ENCODE measurements around the gene KLHL36.

KLHL36 gene

DNA sequence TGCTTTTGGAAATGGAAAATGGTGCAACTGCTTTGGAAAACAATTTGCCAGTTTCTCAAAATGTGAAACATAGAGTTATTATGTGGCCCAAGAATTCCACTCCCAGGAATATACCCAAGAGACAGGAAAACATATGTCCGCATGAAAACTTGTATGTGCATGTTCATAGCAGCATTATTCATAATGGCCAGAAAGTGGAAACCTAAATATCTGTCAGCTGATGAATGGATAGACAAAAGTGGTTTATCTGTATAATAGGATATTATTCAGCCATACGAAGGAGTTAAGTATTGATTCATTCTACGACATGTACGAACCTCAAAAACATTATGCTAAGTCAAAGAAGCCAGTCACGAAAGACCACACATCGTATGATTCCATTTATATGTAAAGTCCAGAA is 22.8 kb upstream of the KLHL36 start:
- TF ChIP-seq SNAI2 (CRISPR knock-in tag; IDR thresholded peaks at IDR 0.05), result no peak
- no peak for TF ChIP-seq RARB (CRISPR knock-in tag; IDR thresholded peaks at IDR 0.05)
- no peak for TF ChIP-seq ZNF8 (CRISPR knock-in tag; IDR thresholded peaks at IDR 0.05)
- TF ChIP-seq ZC3H10 (CRISPR knock-in tag; IDR thresholded peaks at IDR 0.05), result no peak
- no peak for TF ChIP-seq ARNTL (CRISPR knock-in tag; IDR thresholded peaks at IDR 0.05; ENCODE audit: borderline replicate concordance, low read depth)
- TF ChIP-seq, protein P1, sequence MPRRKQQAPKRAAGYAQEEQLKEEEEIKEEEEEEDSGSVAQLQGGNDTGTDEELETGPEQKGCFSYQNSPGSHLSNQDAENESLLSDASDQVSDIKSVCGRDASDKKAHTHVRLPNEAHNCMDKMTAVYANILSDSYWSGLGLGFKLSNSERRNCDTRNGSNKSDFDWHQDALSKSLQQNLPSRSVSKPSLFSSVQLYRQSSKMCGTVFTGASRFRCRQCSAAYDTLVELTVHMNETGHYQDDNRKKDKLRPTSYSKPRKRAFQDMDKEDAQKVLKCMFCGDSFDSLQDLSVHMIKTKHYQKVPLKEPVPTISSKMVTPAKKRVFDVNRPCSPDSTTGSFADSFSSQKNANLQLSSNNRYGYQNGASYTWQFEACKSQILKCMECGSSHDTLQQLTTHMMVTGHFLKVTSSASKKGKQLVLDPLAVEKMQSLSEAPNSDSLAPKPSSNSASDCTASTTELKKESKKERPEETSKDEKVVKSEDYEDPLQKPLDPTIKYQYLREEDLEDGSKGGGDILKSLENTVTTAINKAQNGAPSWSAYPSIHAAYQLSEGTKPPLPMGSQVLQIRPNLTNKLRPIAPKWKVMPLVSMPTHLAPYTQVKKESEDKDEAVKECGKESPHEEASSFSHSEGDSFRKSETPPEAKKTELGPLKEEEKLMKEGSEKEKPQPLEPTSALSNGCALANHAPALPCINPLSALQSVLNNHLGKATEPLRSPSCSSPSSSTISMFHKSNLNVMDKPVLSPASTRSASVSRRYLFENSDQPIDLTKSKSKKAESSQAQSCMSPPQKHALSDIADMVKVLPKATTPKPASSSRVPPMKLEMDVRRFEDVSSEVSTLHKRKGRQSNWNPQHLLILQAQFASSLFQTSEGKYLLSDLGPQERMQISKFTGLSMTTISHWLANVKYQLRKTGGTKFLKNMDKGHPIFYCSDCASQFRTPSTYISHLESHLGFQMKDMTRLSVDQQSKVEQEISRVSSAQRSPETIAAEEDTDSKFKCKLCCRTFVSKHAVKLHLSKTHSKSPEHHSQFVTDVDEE (CRISPR knock-in tag; IDR thresholded peaks at IDR 0.05), result no peak
- TF ChIP-seq BACH2 (CRISPR knock-in tag; IDR thresholded peaks at IDR 0.05; ENCODE audit: borderline replicate concordance), result no peak
- no peak for TF ChIP-seq ESRRG (CRISPR knock-in tag; IDR thresholded peaks at IDR 0.05)
- no peak for TF ChIP-seq ZFP3 (CRISPR knock-in tag; IDR thresholded peaks at IDR 0.05)
- no peak for TF ChIP-seq ZNF565 (CRISPR knock-in tag; conservative IDR thresholded peaks at IDR 0.05; ENCODE audit: low read depth)
- TF ChIP-seq GLIS3 (CRISPR knock-in tag; IDR thresholded peaks at IDR 0.05), result no peak
- TF ChIP-seq, protein P2, sequence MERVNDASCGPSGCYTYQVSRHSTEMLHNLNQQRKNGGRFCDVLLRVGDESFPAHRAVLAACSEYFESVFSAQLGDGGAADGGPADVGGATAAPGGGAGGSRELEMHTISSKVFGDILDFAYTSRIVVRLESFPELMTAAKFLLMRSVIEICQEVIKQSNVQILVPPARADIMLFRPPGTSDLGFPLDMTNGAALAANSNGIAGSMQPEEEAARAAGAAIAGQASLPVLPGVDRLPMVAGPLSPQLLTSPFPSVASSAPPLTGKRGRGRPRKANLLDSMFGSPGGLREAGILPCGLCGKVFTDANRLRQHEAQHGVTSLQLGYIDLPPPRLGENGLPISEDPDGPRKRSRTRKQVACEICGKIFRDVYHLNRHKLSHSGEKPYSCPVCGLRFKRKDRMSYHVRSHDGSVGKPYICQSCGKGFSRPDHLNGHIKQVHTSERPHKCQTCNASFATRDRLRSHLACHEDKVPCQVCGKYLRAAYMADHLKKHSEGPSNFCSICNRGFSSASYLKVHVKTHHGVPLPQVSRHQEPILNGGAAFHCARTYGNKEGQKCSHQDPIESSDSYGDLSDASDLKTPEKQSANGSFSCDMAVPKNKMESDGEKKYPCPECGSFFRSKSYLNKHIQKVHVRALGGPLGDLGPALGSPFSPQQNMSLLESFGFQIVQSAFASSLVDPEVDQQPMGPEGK (CRISPR knock-in tag; IDR thresholded peaks at IDR 0.05; ENCODE audit: borderline replicate concordance), result no peak
- no peak for TF ChIP-seq OSR1 (CRISPR knock-in tag; IDR thresholded peaks at IDR 0.05)
- TF ChIP-seq CSDC2 (CRISPR knock-in tag; IDR thresholded peaks at IDR 0.05), result no peak
- TF ChIP-seq, protein P3, sequence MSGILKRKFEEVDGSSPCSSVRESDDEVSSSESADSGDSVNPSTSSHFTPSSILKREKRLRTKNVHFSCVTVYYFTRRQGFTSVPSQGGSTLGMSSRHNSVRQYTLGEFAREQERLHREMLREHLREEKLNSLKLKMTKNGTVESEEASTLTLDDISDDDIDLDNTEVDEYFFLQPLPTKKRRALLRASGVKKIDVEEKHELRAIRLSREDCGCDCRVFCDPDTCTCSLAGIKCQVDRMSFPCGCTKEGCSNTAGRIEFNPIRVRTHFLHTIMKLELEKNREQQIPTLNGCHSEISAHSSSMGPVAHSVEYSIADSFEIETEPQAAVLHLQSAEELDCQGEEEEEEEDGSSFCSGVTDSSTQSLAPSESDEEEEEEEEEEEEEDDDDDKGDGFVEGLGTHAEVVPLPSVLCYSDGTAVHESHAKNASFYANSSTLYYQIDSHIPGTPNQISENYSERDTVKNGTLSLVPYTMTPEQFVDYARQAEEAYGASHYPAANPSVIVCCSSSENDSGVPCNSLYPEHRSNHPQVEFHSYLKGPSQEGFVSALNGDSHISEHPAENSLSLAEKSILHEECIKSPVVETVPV (CRISPR knock-in tag; IDR thresholded peaks at IDR 0.05), result no peak
- no peak for TF ChIP-seq TOX (CRISPR knock-in tag; IDR thresholded peaks at IDR 0.05; ENCODE audit: borderline replicate concordance)
- TF ChIP-seq TCF4 (CRISPR knock-in tag; IDR thresholded peaks at IDR 0.05; ENCODE audit: borderline replicate concordance), result no peak

DNA sequence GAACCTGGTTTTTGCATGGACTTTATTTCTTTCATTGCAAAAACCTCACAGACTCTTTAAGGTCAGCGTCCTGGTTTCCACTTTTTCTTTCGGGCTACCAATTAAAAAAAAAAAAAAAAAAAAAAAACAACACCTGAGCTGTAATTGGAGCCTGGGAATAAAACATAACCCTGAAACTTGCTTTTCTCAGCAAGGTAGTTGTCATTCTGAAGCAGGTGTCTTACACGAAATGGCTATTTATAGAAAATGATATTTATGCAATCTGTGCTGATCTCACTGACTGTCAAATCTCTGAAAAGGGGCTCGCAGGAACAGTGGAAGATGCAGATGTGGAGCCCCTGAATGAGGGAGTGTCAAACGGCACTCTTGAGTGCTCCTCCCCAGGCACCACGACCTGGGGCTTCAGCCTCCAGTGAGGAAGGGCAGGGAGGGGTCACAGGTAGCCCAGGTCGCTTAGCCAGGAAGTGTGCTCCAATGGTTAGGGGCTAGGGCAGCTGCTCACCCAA is 20.0 kb upstream of the KLHL36 start:
- ATAC-seq, result no peak
- no peak for TF ChIP-seq ZNF70 (CRISPR knock-in tag; IDR thresholded peaks at IDR 0.05)
- TF ChIP-seq ZNF8 (CRISPR knock-in tag; IDR thresholded peaks at IDR 0.05), result no peak

More for the DNA sequence above, 22.8 kb upstream of the KLHL36 start:
- ATAC-seq, result no peak

DNA sequence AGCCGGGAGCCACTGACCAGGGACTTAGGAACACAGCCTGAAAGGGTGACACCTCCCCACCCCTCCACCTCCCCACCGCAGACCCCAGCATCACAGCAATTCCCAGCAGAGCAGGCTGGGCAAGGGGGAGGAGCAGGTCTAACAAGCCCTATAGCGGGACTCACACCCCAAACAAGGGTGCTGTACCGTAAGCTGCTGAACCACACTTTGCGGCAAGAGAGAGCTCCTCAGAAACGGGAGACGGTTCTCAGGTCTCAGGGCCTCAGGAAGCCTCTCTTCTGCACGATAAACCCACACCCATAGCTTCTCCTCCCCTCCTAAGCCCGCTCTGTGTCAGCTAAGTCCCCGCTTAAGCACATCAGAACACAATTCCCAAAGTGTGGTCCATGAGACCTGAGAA is 18.7 kb upstream of the KLHL36 start:
- TF ChIP-seq ESRRG (CRISPR knock-in tag; IDR thresholded peaks at IDR 0.05), result no peak
- no peak for TF ChIP-seq RARB (CRISPR knock-in tag; IDR thresholded peaks at IDR 0.05)
- no peak for TF ChIP-seq BACH2 (CRISPR knock-in tag; IDR thresholded peaks at IDR 0.05; ENCODE audit: borderline replicate concordance)
- TF ChIP-seq, protein P3 (CRISPR knock-in tag; IDR thresholded peaks at IDR 0.05), result no peak
- TF ChIP-seq, protein P4, sequence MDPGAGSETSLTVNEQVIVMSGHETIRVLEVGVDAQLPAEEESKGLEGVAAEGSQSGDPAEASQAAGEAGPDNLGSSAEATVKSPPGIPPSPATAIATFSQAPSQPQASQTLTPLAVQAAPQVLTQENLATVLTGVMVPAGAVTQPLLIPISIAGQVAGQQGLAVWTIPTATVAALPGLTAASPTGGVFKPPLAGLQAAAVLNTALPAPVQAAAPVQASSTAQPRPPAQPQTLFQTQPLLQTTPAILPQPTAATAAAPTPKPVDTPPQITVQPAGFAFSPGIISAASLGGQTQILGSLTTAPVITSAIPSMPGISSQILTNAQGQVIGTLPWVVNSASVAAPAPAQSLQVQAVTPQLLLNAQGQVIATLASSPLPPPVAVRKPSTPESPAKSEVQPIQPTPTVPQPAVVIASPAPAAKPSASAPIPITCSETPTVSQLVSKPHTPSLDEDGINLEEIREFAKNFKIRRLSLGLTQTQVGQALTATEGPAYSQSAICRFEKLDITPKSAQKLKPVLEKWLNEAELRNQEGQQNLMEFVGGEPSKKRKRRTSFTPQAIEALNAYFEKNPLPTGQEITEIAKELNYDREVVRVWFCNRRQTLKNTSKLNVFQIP (CRISPR knock-in tag; IDR thresholded peaks at IDR 0.05; ENCODE audit: borderline replicate concordance, low read depth), result no peak
- TF ChIP-seq SNAI2 (CRISPR knock-in tag; IDR thresholded peaks at IDR 0.05), result no peak
- no peak for TF ChIP-seq ZFP3 (CRISPR knock-in tag; IDR thresholded peaks at IDR 0.05)
- TF ChIP-seq ZNF8 (CRISPR knock-in tag; IDR thresholded peaks at IDR 0.05), result no peak
- TF ChIP-seq PPARA (CRISPR knock-in tag; IDR thresholded peaks at IDR 0.05; ENCODE audit: borderline replicate concordance), result no peak
- TF ChIP-seq ZC3H10 (CRISPR knock-in tag; IDR thresholded peaks at IDR 0.05), result no peak
- no peak for TF ChIP-seq ZNF70 (CRISPR knock-in tag; IDR thresholded peaks at IDR 0.05)
- TF ChIP-seq, protein P2 (CRISPR knock-in tag; IDR thresholded peaks at IDR 0.05; ENCODE audit: borderline replicate concordance), result no peak
- no peak for TF ChIP-seq ZNF565 (CRISPR knock-in tag; conservative IDR thresholded peaks at IDR 0.05; ENCODE audit: low read depth)
- TF ChIP-seq TOX (CRISPR knock-in tag; IDR thresholded peaks at IDR 0.05; ENCODE audit: borderline replicate concordance), result no peak
- TF ChIP-seq ISL1 (CRISPR knock-in tag; IDR thresholded peaks at IDR 0.05), result no peak
- no peak for ATAC-seq

Measured in SK-N-SH treated with all-trans-retinoic acid at 6 μM for 48 hours (cell line).